PC-9 (cell line): ENCODE data around the gene NFX1. TPM values are rescaled to one million over a fixed set of nuclear protein-coding genes. Genes with fewer than 3 reads are reported as not detected.

Experiments used
- BruUV-seq: library from RNA; stranded (reverse); fragments of 400-500 nt; replicated peaks from 2 replicates; lab custom pipeline; 2021; lab: Mats Ljungman, UMichigan
- CTCF ChIA-PET: fragments of 300-600 bp; sonication (Branson Sonifier 250); formaldehyde crosslinking; loops from one replicate; lab custom pipeline; 2022; ENCODE audit warnings: antibody characterized with exemption; lab: Charles Lee
- POLR2A ChIA-PET: fragments of 300-600 bp; sonication (Branson Sonifier 250); formaldehyde crosslinking; loops from one replicate; lab custom pipeline; 2022; ENCODE audit warnings: antibody characterized with exemption; ENCODE audit not compliant: unreplicated experiment; lab: Charles Lee
- DNase-seq, 2 experiments: peaks; one replicate each; pipeline versions ENCODE4 v3.0.0 to v3.0.0-alpha.2; 2015 to 2022; ENCODE audit warnings: mixed read lengths in 1 of 2
- H2AFZ ChIP-seq: fragments of 200-600 bp; sonication (generic); 2 replicates; pipeline ENCODE4 v1.8.1; 2017; ENCODE audit warnings: antibody characterized with exemption
- H3F3A ChIP-seq: fragments of 200-600 bp; sonication (generic); 2 replicates; pipeline ENCODE4 v1.8.1; 2017; ENCODE audit warnings: antibody characterized with exemption, mild to moderate bottlenecking, low read depth; ENCODE audit not compliant: insufficient read depth
- H3K27ac ChIP-seq: fragments of 200-600 bp; sonication (generic); 2 replicates; pipeline ENCODE4 v1.6.1; 2016; ENCODE audit warnings: mixed run types
- H3K27me3 ChIP-seq: fragments of 200-600 bp; sonication (generic); 2 replicates; pipeline ENCODE4 v1.6.1; 2016; ENCODE audit warnings: low read depth, mixed run types; ENCODE audit not compliant: insufficient read depth
- H3K36me3 ChIP-seq: fragments of 200-600 bp; sonication (generic); 2 replicates; pipeline ENCODE4 v1.6.1; 2016; ENCODE audit warnings: low read depth, mixed run types
- H3K4me1 ChIP-seq: fragments of 200-600 bp; sonication (generic); replicated peaks from 2 replicates; pipeline ENCODE4 v1.6.1; 2016; ENCODE audit warnings: mixed run types; ENCODE audit not compliant: insufficient read depth
- H3K4me2 ChIP-seq: fragments of 200-600 bp; sonication (generic); 2 replicates; pipeline ENCODE4 v1.6.1; 2017; ENCODE audit warnings: mixed run types
- H3K4me3 ChIP-seq: fragments of 200-600 bp; sonication (generic); 2 replicates; pipeline ENCODE4 v1.6.1; 2016; ENCODE audit warnings: mixed run types
- H3K79me2 ChIP-seq: fragments of 200-600 bp; sonication (generic); 2 replicates; pipeline ENCODE4 v1.6.1; 2017; ENCODE audit warnings: low read depth, mixed run types
- H3K9me2 ChIP-seq: fragments of 200-600 bp; sonication (generic); 2 replicates; pipeline ENCODE4 v1.8.1; 2017; ENCODE audit warnings: mild to moderate bottlenecking; ENCODE audit not compliant: insufficient read depth
- H3K9me3 ChIP-seq: fragments of 200-600 bp; sonication (generic); 2 replicates; pipeline ENCODE4 v1.8.1; 2016; ENCODE audit warnings: low read depth; ENCODE audit not compliant: insufficient read depth
- H4K20me1 ChIP-seq: fragments of 200-600 bp; sonication (generic); 2 replicates; pipeline ENCODE4 v1.8.1; 2017; ENCODE audit not compliant: insufficient read depth
- EZH2 ChIP-seq: fragments of 200-600 bp; sonication (generic); IDR thresholded peaks from 2 replicates; pipeline ENCODE4 v1.8.0; 2017; ENCODE audit warnings: antibody characterized with exemption, low read depth
- intact Hi-C: fragments of 100-400 bp; cut with micrococcal nuclease; formaldehyde crosslinking; loops from one replicate; pipeline ENCODE4 v1.10.0; 2022; ENCODE audit not compliant: unreplicated experiment
- total RNA-seq: library from RNA; stranded (reverse); gene quantifications from 2 replicates; pipeline ENCODE4 v1.2.3, GENCODE V29; 2021
- TF ChIP-seq, protein P1 (sequence below): fragments of 200-600 bp; sonication (generic); conservative IDR thresholded peaks from 2 replicates; pipeline ENCODE4 v1.6.1; 2017; ENCODE audit warnings: mixed run types, antibody characterized with exemption, mild to moderate bottlenecking, moderate library complexity

The NFX1 gene
- total RNA-seq, 1 experiment from 2014 or later: 14.9 TPM

GRCh38 chr9:33289496-33289895 is 820 bp upstream of the NFX1 start:
- Histone ChIP-seq H3K36me3 (no peaks in the 10 kb centered on the region), H3K4me1 (no peaks in the 10 kb centered on the region; the same call in 1 of the 2 replicates), H3K27me3 (no peaks in the 10 kb centered on the region), H3K9me3 (no peaks in the 10 kb centered on the region), H2AFZ (no peak overlapping the region; the same call in 1 of the 2 replicates), H3F3A (peaks cover 11% of the 10 kb centered on the region; the same call in 1 of the 2 replicates), H3K4me2 (peak overlapping the region; percentile 82), H4K20me1 (peaks cover 4% of the 10 kb centered on the region; the same call in 1 of the 2 replicates), H3K9me2 (no peaks in the 10 kb centered on the region), H3K4me3 (peak overlapping the region; percentile 75), H3K27ac (peak overlapping the region; percentile 95), H3K79me2 (peaks cover 34% of the 10 kb centered on the region)
- no peak for TF ChIP-seq EZH2
- TF ChIP-seq, protein P1, sequence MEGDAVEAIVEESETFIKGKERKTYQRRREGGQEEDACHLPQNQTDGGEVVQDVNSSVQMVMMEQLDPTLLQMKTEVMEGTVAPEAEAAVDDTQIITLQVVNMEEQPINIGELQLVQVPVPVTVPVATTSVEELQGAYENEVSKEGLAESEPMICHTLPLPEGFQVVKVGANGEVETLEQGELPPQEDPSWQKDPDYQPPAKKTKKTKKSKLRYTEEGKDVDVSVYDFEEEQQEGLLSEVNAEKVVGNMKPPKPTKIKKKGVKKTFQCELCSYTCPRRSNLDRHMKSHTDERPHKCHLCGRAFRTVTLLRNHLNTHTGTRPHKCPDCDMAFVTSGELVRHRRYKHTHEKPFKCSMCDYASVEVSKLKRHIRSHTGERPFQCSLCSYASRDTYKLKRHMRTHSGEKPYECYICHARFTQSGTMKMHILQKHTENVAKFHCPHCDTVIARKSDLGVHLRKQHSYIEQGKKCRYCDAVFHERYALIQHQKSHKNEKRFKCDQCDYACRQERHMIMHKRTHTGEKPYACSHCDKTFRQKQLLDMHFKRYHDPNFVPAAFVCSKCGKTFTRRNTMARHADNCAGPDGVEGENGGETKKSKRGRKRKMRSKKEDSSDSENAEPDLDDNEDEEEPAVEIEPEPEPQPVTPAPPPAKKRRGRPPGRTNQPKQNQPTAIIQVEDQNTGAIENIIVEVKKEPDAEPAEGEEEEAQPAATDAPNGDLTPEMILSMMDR: no peak
- BruUV-seq: no TSS peak
- CTCF ChIA-PET: interaction anchor here (1.0 kb wide), 1 partner anchor 163 kb away, joined by 4 read pairs; no protein-coding TSS in a partner anchor
- DNase-seq: no peak
- POLR2A ChIA-PET: interaction anchor here (0.6 to 0.9 kb wide), 2 partner anchors 14 to 58 kb away, joined by 3 to 4 read pairs; no protein-coding TSS in a partner anchor
- intact Hi-C loops: no loop called here

DNA sequence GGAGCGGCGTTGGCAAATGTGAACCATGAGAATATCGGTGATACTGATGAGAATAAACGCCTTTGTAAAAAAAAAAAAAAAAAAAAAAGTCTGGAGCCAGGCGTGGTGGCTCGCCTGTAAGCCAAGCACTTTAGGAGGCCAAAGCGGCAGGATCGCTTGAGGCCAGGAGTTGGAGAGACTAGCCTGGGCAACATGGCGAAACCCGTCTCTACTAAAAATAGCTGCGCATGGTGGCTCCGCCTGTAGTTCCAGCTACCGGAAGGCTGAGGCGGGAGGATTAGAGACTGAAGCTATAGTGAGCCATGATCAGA is 425 bp upstream of the NFX1 start:
- H3K27ac ChIP-seq: peak overlapping the region; percentile 95
- CTCF ChIA-PET: interaction anchor here (0.6 to 1.0 kb wide), 2 partner anchors 86 to 163 kb away, joined by 3 to 4 read pairs; no protein-coding TSS in a partner anchor
- no peak for DNase-seq
- peaks cover 38% of the 10 kb centered on the region for H3K79me2 ChIP-seq
- H3K9me2 ChIP-seq: no peaks in the 10 kb centered on the region
- no peaks in the 10 kb centered on the region for H3K27me3 ChIP-seq
- H3K9me3 ChIP-seq: no peaks in the 10 kb centered on the region
- peaks cover 11% of the 10 kb centered on the region; the same call in 1 of the 2 replicates for H3F3A ChIP-seq
- peaks cover 4% of the 10 kb centered on the region; the same call in 1 of the 2 replicates for H4K20me1 ChIP-seq
- BruUV-seq: TSS peak; percentile 79
- peak overlapping the region; percentile 82 for H3K4me2 ChIP-seq
- TF ChIP-seq, protein P1: no peak
- TF ChIP-seq EZH2: no peak
- H3K4me1 ChIP-seq: no peaks in the 10 kb centered on the region; the same call in 1 of the 2 replicates
- POLR2A ChIA-PET: interaction anchor here (0.6 to 0.9 kb wide), 2 partner anchors 14 to 58 kb away, joined by 3 to 4 read pairs; no protein-coding TSS in a partner anchor
- intact Hi-C loops: loop anchor here (1.0 to 10.0 kb wide), 3 partner anchors 61 to 335 kb away; no protein-coding TSS in a partner anchor
- H3K4me3 ChIP-seq: peak overlapping the region; percentile 75
- H3K36me3 ChIP-seq: no peaks in the 10 kb centered on the region
- H2AFZ ChIP-seq: peak overlapping the region; percentile 79; the same call in 1 of the 2 replicates

DNA sequence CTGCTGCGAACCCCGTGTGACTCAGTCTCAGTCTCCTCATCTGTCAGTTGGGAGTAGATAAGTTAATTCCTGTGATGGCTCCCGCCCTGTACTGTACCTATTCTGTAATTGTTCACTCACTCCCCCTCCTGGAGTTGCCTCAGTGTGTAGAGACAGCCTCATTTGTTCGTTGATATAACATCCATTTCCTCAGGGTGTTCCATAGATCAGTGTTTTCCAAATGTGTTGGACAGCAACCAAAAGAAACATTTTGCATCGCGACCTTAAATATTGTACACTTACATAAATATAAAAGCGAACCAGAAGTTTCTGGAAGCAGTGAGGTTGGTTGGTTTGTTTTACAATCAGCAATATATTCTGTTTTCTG is 698 bp downstream of the NFX1 start:
- Histone ChIP-seq H3K36me3 (no peaks in the 10 kb centered on the region), H3K79me2 (peaks cover 41% of the 10 kb centered on the region), H3K9me2 (no peaks in the 10 kb centered on the region), H3K27ac (peak overlapping the region; percentile 95), H3K9me3 (no peaks in the 10 kb centered on the region), H2AFZ (peak overlapping the region; percentile 82), H3K4me1 (no peaks in the 10 kb centered on the region; the same call in 1 of the 2 replicates), H3K4me2 (peak overlapping the region; percentile 93), H3K27me3 (no peaks in the 10 kb centered on the region), H3K4me3 (peak overlapping the region; percentile 75), H4K20me1 (peaks cover 4% of the 10 kb centered on the region; the same call in 1 of the 2 replicates), H3F3A (peaks cover 11% of the 10 kb centered on the region; the same call in 1 of the 2 replicates)
- ChIA-PET POLR2A (interaction anchor here (0.6 kb wide), 2 partner anchors 84 to 1361 kb away, joined by 6 read pairs; no protein-coding TSS in a partner anchor), CTCF (no interaction called here)
- TF ChIP-seq, protein P1: no peak
- no peak for TF ChIP-seq EZH2
- DNase-seq: no peak
- intact Hi-C loops: loop anchor here (2.0 to 10.0 kb wide), 2 partner anchors 84 to 334 kb away; no protein-coding TSS in a partner anchor
- BruUV-seq: no TSS peak
